GM19035 (cell line): ENCODE data around the gene EIF1.
A peak's percentile ranks its signal among the peaks of the same experiment; 100 is the strongest.
"Not testable (repeated sequence)": the region's sequence is repeated elsewhere in the genome, so short reads cannot be mapped to it uniquely, and the experiment has no call there.

Experiments
- ATAC-seq: cut with Tn5 transposase; IDR thresholded peaks from one replicate; pipeline ENCODE4 v1.9.1; 2021; ENCODE audit not compliant: unreplicated experiment

Gene EIF1

DNA sequence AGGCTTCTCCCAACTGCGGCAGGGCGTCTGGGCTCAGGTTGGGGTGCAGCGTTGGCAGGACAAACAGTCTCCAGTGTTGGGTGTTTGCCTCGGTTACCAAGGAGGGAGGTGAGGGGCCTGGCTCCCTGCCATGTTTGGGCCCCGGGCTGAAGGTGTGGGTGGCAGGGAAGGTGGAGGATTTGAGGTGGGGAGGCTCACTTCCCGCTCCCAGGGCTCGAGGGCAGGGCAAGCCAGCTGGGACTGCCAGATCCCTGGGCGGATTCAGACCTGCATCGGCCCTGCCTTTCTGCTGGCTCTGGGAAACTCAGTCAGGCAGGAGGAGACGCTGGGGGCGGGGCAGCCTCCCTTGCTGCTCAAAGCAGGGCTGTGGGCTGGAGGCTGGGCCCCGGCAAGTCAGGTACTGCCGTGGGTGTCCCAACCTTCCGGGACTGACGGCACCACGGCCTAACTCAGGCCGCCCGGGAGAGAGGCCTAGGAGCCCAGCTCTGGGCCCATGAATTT, 33.0 kb upstream of the EIF1 start:
- no peak for ATAC-seq

DNA sequence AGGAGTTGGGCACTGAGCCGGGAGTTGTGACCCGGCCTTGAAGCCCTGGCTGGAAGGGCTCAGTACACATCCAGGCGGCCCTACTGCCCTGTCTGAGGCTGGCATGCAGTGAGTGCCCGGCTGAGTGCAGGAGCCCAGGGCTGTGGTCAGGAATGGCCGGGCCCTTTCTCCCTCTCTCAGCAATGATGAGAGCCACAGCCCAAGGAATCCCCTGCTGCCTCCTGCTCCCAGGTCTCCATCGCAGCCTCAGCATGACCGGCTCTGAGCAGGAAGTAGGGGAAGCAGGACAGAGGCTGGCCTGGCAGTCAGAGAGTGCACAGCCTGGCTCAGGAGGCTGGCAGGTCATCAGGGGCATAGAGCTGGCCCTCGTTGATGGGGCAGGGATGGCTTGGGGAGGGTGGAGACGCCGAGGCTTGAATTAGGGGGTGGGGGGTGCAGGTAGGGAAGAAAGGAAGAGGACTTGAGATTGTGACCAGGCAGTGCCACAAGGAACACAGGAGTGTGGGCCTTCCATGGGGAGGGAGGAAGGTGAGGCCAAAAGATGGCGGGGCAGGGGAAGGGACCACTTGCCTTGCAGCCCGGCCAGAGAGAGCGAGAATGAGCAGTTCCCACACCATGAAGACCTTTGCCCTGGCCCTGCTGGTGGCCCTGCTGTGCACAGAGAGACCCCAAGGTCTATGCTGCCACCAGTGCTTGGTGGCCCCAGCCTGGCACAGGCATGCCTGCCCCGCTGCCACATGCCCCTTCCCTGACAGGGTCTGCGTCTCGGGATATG, 32.2 kb upstream of the EIF1 start:
- ATAC-seq, result no peak

DNA sequence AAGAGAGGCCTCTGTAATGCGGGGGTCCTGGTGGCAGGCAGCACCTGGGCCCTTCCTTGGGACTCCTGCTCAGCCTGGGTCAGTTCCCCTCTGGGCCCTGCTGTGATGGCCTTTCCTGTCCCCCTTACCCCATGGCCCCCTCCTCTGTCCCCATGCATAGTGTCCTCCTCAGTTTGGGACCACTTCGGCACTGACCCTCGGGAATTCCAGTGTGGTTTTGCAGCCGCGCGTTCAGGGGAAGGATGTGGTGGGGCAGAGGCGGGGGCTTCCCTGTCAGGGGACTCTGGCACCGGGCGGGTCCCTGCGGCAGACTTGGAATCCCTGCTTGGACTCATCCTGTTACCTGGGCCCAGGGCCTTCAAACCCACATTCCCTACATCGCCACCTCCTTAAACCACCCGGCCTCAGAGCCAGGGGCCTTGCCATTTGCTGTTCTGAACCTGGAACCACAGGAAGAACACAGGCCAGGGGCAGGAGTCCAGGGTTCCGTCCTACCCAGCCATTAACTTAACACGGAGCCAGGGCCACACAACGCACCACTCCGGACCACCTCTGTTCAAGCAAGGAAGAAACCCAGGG, 31.4 kb upstream of the EIF1 start:
- ATAC-seq, result no peak

DNA sequence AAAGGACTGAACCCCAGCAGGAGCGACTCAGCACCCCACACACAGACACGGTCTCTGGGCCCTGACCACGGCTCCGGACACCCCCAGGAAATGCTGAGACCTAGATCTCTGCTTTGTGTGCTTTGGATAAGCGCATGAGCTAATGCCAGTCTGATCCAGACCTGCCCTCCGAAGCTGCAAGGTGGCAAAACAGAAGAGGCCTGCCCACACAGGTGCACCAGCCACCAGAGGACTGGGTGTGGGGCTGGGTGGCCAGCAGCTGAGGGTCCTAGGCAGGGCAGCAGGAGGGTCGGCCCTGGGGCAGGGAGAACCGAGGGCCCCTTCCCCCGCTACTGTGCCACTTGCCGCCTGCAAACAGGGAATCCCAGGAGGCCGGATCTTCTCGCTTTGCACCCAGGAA, 30.7 kb upstream of the EIF1 start:
- no peak for ATAC-seq

DNA sequence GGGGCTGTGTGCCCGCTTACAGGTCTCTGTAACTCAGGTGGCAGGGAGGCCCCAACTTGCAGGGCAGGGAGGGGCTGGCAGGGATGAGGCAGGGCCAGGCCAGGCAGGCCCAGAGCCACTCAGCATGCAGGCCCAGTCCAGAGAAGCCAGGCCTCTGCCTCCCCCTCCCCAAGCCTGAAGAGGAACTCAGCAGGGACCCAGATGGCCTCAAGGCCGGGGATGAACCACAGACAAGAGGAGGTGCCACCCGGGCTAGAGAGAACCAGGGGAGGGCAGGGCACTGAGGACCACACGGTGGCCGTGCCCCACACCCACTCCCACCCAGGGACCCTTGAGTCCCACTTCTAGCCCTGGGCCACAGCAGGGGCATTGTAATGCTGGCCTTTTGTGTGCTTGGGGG, 29.8 kb upstream of the EIF1 start:
- ATAC-seq, result no peak

DNA sequence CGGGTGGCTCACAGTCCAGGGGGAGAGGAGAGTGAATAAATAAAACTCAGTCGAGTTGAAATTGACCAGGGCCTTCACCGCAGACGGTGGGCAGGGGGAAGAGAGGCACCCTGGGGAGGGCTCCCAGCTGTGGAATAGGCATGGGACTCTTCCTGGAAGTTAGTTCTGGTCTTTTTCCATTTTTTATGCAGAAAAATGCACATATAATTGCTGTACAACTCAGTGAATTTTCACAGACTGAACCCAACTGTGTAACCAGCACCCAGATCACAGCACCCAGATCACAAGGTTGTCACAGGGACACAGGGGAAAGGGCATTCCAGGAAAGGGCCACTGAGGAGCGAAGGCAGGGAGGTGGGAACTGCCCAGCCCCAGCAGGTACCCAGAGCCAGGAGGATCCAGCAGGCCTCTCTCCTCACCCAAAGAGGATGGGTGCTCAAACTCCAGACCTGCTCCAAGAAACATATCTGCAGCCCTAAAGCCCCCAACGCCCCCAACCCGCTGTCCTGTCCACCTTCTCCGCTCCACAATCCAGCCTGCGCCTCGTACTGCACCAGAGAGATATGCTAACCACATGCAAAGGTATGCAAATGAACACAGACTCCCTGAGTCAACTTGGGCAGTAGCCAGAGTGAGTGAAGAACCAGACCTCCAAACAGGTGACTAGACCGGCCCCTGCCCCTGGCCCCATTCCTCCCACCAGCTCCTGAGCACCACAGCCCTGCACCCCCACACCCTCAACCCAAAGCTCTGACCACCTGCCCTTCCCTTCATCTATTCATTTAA, 29.1 kb upstream of the EIF1 start:
- ATAC-seq, result no peak

DNA sequence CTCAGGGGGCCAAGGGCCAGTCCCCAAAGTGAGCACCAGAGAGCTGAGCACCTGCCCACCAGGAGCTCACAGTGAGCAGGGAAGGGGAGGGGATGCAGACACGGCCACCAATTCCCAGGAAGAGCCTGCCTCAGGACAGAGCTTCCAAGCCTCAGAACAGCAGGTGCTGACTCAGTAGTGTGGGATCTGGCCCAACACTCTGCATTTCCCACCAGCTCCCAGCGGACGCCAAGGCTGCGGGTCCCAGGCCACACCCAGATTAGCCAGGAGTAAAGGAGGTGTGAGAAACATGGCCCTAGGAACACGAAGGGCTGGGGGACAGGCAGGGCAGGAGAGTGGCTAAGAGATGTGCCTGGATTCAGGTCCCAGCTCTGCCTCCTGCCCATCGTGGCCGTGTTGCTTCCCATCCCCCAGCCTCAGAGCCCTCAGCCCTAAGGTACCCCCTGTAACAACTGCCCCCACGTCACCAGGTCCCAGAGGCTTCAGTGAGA, 28.4 kb upstream of the EIF1 start:
- ATAC-seq, result no peak

DNA sequence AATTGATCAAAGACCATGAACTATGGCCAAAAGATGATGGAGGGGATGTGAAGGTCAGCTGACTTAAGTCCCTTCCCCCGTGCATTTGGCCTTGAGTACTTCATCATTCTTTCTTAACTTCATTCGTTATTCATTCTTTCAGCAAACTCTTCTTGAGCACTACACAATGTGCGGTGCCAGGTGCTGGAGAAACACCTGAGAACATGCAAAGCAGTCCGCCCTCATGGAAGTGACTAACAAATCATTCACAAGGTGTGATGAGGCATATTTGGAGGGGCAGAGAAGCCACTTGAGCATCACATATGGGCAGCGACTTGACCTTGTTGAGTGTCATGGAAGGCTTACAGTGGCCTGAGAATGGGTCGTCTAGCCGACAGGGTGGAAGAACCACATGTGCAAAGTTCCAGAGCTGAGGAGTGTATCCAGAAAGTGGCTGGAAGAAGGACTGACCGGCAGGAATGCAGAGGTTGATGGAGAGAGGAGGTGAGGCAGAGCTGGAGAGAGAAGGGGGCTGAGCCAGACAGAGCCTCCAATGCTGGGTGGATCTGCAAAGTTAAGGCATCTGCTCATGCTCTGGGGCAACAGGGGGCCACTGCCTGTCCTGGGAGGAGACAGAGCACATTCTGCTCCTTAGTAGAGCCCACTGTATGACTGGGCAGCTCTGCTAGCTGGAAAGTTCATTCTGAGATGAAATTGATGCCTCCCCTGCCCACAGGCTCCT, 25.1 kb upstream of the EIF1 start:
- no peak for ATAC-seq

DNA sequence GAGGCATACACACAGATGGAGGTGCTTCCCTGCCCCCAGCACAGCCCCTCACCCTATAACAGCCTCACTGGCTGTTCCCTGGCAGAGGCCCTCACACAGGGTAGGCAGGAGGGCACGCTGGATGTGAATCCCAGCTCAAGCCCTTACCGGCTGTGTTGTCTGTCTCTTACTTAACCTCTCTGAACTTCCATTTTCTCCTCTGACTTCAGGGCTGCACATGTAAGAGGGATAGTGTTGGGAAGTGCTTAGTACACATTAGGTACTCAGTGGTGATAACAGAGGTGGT, 24.6 kb upstream of the EIF1 start:
- ATAC-seq, result no peak

DNA sequence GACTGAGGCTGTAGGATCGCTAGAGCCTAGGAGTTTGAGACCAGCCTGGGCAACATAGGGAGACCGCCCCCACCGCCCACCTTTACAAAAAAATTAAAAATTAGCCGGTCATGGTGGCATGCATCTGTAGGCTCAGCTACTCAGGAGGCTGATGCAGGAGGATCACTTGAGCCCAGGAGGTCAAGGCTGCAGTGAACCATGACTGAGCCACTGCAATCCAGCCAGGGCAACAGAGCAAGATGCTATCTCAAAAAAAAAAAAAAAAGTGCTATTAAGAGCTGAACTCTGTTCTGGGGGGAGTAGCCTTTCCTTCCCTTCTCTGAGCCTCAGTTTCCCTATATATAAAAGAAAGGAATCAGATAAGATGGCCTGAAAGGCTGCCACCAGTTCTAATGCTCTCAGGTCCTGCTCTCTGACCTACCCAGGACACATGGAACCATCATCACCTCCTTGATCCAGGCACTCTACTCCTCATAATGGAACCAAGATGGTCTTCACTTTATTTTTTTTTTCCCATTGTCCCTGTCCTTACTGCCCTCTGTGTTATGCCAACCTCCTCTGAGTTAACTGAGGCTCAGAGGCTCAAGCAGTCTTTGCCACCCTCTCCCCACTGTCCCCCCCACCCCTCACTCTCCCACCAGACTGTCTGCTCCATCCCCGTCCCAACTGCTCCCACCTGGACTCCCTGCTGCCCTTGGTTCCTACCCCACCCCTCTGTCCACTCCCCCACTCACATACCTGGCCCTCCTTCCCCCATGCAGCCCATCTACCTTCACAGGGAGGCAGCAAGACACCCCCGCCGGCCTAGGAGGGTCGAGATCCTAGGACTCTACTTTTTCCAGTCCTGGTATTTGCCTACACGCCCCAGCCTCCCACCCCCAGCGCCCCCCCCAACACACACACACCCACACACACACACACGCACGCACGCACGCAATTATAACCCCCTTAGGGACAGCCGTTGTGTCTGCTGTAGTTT, 23.8 kb upstream of the EIF1 start:
- no peak for ATAC-seq

DNA sequence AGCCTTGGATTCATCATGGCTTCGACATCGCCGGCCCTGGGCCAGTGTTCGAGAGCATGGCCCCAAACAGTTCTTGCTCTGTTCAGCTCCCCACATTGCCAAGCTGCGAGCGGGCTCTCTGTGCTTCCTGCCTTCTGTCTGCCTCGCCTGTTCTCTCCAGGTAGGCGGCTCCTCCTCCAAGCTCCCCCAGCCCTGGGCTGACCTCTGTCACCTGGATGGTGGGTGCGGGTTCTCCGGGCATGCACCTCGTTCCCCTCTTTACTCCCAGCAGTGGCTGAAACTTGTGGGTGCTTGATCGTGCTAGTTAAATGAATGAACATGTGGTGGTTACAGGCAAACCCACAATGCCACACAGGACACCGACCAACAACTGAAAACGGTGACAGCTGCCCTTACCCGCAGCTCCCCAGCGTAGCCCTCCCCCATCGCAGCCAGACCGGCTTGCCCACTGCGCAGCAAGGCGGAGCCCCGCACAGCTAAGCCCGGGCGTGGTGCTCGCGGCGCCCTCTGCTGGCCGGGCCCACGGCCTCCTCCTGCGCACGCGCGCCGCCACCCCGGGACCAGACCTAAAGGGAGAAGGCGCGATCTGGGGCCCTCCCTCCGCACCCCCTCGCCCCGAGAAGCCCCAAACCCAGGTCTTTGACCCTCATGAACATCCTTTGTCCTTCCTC, 23.0 kb upstream of the EIF1 start:
- ATAC-seq, result peak; percentile 70

DNA sequence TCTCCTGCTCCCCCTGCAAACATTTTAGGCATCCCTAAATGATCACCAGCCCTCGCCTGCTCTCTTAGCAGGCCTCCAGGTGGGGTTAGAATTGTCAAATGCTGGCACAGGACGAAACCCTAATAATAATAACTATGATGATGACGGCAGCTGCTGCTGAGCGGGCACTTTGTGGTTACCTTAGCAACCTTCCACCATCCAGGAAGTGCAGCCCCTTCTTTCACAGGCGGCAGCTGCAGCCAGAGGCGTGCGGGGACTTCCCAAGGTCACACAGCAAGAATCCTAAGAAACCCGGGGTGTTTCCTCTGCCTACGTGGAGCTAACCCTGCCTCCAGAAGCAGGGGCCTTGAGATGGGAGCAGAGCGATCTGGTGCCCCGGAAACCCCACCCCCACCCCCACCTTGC, 22.4 kb upstream of the EIF1 start:
- peak; percentile 35 for ATAC-seq

DNA sequence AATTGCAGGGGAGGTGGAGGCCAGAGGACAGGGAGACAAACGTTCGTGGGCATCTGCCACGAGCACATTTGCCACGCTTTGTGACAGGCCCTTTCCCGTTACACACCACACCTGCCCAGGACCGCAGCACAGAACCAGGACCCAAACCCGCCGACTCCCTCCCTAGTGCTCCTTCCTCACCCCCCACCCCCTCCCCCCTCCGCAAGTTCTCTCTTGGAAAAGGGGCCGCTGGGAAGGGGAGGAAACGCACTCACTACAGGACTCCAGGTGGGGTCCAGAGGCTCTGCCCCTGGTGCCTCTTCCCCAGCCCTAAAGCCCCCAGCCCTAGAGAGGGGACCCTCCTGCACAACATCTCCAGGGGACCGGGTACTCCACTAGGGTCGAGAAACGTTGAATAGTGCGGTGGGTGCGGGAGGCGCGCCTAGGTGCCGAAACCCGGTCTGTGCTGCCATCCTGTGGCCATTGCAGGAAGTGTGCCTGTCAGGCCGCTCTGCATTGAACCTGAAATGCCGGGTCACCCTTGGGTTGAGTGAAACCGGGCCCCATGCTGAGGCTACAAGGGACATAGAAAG, 21.9 kb upstream of the EIF1 start:
- ATAC-seq, result no peak

DNA sequence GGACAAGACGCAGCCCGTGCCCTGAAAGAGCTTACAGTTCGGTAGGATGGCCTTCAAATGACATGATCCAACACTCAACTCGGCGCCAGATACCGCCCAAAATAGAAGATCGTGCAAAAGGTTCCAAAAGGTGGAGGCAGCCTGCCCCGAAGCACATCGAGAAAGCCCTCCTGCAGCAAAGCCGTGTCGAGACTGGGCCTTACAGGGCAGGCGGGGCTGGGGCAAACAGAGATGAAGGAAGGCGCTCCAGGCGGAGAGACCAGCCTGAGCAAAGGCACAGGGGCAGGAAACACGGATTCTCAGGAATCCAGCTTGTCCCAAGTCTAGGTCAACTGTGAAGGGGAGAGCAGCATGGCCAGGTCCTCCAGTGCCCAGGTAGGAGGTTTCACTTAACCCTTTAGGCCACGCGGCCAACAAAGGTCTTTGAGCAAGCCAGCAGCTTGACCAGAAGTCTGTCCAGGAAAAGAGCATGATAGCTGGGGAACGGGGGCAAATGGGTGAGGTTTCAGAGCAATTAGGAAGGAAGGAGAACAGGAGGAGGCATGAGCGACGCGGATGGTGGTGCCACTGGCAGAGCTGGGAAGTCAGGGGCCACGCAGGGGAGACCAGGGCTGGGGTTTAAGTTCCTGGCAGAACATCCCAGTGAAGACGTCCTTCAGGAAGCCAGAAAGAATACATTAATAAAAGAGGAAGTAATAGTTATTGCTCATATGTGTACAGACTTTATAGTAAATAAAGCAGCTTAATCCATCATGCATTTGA, 21.2 kb upstream of the EIF1 start:
- ATAC-seq, result no peak

DNA sequence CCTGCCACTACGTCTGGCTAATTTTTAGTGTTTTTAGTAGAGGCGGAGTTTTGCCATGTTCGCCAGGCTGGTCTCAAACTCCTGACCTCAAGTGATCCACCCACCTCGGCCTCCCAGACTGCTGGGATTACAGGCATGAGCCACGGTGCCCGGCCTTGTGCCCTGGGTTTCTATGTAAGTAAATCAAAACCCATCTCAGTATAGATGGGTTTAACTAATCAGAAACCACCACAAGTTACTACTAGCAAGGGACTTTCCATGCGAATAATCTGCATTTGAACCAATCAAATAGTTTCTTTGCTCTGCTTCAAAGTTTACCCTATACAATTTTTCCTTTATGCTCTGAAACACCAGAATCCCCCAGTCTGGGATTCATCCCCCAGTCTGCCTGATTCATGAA, 16.5 kb upstream of the EIF1 start:
- ATAC-seq, result no peak

DNA sequence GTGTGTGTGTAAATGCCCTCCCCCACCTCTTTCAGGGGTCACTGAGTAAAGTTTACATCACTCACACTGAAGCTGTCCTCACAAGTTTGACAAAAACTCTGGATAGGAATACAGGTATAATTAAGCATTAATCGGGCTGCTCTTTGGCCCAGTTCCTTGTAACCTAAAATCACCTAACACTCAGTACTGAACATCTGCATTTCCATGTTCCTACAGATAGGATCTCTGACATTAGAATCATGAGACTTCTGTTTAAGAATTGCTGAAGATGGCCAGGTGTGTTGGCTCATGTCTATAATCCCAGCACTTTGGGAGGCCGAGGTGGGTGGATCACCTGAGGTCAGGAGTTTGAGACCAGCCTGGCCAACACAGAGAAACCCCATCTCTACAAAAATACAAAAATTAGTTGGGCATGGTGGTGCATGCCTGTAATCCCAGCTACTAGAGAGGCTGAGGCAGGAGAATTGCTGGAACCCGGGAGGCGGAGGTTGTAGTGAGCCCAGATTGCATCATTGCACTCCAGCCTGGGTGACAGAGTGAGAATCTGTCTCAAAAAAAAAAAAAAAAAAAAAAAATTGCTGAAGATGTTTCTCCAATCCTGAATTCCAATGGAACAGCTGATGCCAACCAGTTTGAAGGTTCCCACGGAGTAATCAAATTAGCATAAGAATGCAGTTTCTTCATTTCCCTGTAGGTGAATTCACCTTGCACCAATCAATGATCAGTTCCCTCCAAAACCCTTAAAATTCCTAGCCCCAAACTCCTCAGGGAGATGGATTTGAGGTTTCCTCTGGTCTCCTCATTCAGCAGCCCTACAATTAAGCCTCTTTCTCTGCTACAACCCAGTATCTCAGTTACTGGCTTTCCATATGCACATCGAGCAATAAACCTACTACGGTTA, 13.3 kb upstream of the EIF1 start:
- not testable (repeated sequence) for ATAC-seq

DNA sequence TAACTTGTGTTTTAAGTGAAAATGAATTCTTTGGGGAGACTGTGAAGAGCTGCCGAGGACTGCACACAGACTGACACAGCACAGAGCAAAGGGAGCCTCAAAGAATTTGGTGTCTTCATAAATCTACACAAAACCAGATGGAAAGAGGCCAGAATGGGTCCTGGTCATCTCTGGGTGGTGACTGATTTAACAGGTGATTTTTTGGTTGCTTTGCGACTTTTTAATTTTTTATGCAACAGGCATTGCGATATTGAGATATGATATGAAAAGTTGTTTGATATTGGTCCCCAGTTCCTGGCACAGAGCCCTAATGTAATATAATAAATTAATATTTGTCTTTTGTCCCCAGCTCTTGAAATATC, 12.6 kb upstream of the EIF1 start:
- no peak for ATAC-seq
